ENCODE data around the gene PPP2R5D. TPM values are rescaled to one million over a fixed set of nuclear protein-coding genes. Genes with fewer than 3 reads are reported as not detected.

The PPP2R5D gene
- polyA plus RNA-seq, 1 experiment, result 59.5 TPM

DNA sequence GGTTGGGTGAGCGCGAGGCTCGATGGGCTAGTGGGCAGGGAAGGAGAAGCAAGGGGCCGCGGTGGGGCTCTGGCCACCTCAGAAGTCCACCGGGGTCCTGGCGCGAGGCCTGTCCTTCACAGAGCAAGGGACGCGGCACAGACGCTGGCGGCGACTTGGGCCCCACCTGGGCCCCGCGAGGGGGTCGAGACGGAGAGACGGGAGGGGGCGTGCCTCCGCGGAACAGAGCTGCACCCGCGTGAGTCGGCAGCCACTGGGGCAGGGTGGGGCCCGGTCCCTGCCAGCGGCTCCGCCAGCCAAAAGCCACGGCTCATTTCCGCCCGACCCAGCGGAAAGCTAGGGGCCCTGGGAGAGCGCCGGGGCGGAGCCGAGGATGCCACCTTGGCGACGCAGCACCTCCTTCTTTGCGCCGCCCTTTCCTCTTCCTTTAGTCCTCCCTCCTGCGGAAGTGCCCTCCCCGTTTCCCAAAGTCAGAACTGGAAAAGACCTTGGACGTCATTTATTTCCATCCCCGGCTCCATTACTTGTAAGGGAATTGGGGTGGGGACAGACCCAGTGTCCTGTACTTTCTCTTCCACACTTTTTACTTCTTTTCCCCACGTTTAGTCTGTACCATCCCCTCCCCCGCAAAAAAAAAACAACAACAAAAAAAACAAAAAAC is 69.3 kb downstream of the PPP2R5D start, which contains the start of gene CUL7:
TSS of gene CUL7 (minus strand) at position 307 of the 661 bp plus-strand sequence. CDS start 1,063 bp downstream, outside the sequence.
- peaks cover 4% of the 10 kb centered on the region; the same call in 1 of the 2 replicates for H3K9me3 ChIP-seq (ENCODE audit: control insufficient read depth, insufficient read depth, low read length)
- H3K4me3 ChIP-seq (ENCODE audit: low read depth, low read length), result peak within 1 kb of the TSS; percentile 89
- no peaks in the 10 kb centered on the region for H3K27me3 ChIP-seq (ENCODE audit: control insufficient read depth, insufficient read depth, low read length)
- POLR2A ChIA-PET, result interaction anchor here (0.6 to 2.6 kb wide), 19 partner anchors 10 to 629 kb away, joined by 3 to 25 read pairs (median 4); partner anchors contain the start of genes CNPY3, CUL9, KLHDC3 and MEA1
- peak; percentile 85 for DNase-seq (ENCODE audit: low read depth, low spot score)
- CTCF ChIA-PET, result interaction anchor here (0.6 to 2.3 kb wide), 3 partner anchors 90 to 96 kb away, joined by 5 to 6 read pairs (median 6); no protein-coding TSS in a partner anchor
- H3K27ac ChIP-seq (ENCODE audit: low read depth, low read length), result peak within 1 kb of the TSS; percentile 93
- TF ChIP-seq, protein P1, sequence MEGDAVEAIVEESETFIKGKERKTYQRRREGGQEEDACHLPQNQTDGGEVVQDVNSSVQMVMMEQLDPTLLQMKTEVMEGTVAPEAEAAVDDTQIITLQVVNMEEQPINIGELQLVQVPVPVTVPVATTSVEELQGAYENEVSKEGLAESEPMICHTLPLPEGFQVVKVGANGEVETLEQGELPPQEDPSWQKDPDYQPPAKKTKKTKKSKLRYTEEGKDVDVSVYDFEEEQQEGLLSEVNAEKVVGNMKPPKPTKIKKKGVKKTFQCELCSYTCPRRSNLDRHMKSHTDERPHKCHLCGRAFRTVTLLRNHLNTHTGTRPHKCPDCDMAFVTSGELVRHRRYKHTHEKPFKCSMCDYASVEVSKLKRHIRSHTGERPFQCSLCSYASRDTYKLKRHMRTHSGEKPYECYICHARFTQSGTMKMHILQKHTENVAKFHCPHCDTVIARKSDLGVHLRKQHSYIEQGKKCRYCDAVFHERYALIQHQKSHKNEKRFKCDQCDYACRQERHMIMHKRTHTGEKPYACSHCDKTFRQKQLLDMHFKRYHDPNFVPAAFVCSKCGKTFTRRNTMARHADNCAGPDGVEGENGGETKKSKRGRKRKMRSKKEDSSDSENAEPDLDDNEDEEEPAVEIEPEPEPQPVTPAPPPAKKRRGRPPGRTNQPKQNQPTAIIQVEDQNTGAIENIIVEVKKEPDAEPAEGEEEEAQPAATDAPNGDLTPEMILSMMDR (IDR thresholded peaks at IDR 0.05; ENCODE audit: low read depth, low read length), result no peak

DNA sequence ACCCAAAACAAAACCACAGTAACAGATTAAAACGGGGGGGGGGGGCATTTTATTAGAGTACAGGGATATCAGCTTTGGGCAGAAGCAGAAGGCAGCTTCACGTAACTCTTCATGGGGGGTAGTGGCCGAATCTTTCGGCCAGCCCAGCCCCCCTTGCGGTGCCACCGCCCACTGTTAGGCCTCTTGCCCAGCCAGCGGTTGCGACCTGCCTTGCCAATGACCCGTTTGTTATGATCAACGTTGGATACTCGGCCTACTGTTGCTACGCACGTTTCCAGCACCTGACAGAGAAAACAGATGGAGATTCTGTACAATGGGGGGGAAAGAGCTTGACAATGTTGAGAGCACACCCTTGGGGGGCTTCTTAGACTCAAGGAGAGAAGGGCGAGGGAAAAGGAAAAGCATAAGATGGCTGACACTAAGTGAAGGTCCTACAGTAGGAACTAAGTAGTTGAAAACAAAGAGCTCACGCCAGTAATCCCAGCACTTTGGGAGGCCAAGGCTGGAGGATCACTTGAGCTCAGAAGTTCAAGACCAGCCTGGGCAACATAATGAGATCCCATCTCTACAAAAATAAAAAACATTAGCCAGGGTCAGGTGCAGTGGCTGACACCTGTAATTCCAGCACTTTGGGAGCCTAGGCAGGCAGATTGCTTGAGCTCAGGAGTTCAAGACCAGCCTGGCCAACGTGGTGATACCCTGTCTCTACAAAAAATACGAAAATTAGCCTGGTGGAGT is 70.0 kb downstream of the PPP2R5D start:
- ChIA-PET POLR2A (interaction anchor here (0.6 to 2.6 kb wide), 19 partner anchors 9 to 630 kb away, joined by 3 to 25 read pairs (median 4); partner anchors contain the start of genes CNPY3, CUL9, KLHDC3 and MEA1), CTCF (interaction anchor here (0.6 to 2.3 kb wide), 2 partner anchors 89 to 91 kb away, joined by 6 read pairs; no protein-coding TSS in a partner anchor)
- TF ChIP-seq, protein P1 (IDR thresholded peaks at IDR 0.05; ENCODE audit: low read depth, low read length), result no peak
- Histone ChIP-seq H3K9me3 (ENCODE audit: control insufficient read depth, insufficient read depth, low read length) (peaks cover 4% of the 10 kb centered on the region; the same call in 1 of the 2 replicates), H3K27me3 (ENCODE audit: control insufficient read depth, insufficient read depth, low read length) (no peaks in the 10 kb centered on the region), H3K27ac (ENCODE audit: low read depth, low read length) (peak overlapping the region; percentile 42), H3K4me3 (ENCODE audit: low read depth, low read length) (peak overlapping the region; percentile 89)
- no peak for DNase-seq (ENCODE audit: low read depth, low spot score)

DNA sequence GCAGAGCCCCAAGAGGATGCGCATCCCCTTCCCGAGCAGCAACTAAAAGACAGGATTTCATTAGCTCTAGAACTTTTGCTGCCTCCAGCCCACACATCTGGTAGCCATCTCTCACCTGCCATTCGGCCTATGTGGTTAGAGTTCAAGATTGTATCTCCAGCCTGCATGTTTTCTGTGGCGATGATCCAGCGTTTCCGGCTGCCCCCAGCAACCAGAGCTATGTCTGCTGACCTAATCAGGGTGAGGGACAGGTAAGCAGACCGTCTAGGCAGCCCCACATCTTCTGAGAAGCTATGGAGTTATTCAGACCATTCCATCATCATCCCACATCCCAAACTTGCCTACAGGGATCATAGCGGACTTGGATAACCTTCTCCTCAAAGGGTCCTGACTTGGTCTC is 71.6 kb downstream of the PPP2R5D start:
- no peak for DNase-seq (ENCODE audit: low read depth, low spot score)
- Histone ChIP-seq H3K4me3 (ENCODE audit: low read depth, low read length) (no peak overlapping the region), H3K9me3 (ENCODE audit: control insufficient read depth, insufficient read depth, low read length) (peaks cover 4% of the 10 kb centered on the region; the same call in 1 of the 2 replicates), H3K27ac (ENCODE audit: low read depth, low read length) (no peak overlapping the region), H3K27me3 (ENCODE audit: control insufficient read depth, insufficient read depth, low read length) (no peaks in the 10 kb centered on the region)
- TF ChIP-seq, protein P1 (IDR thresholded peaks at IDR 0.05; ENCODE audit: low read depth, low read length), result no peak
- ChIA-PET CTCF (no interaction called here), POLR2A (interaction anchor here (0.6 to 1.4 kb wide), 2 partner anchors 88 to 313 kb away, joined by 3 read pairs; partner anchors contain the start of gene ZNF318)

DNA sequence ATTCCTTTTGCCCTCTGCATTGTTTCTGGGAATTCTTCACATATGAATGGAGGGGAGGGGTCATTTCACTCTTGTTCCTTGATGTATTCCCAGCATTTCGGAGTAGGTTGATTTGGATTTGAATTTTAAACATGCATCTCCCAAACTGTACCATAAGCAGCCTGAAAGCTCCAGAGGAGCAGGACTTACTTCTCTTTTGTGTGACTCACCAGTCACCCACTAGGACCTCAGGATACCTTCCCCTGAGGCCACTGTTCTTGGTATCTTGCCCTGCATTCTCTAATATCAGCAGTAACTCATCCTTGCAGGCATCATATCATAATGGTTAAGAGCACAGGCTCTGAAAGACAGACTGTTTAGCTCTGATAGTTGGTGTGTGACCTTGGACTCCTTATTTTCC is 74.2 kb downstream of the PPP2R5D start:
- Histone ChIP-seq H3K27me3 (ENCODE audit: control insufficient read depth, insufficient read depth, low read length) (no peaks in the 10 kb centered on the region), H3K9me3 (ENCODE audit: control insufficient read depth, insufficient read depth, low read length) (no peaks in the 10 kb centered on the region; the same call in 1 of the 2 replicates), H3K27ac (ENCODE audit: low read depth, low read length) (no peak overlapping the region), H3K4me3 (ENCODE audit: low read depth, low read length) (peak overlapping the region; percentile 100)
- ChIA-PET POLR2A (interaction anchor here (0.7 to 2.4 kb wide), 2 partner anchors 17 to 153 kb away, joined by 3 to 21 read pairs; partner anchors contain the start of gene PTK7), CTCF (interaction anchor here (0.8 to 1.4 kb wide), 2 partner anchors 70 to 156 kb away, joined by 4 read pairs; no protein-coding TSS in a partner anchor)
- TF ChIP-seq, protein P1 (IDR thresholded peaks at IDR 0.05; ENCODE audit: low read depth, low read length), result no peak
- DNase-seq (ENCODE audit: low read depth, low spot score), result no peak

Measured in AG04450 (cell line).